ENCODE measurements around the gene MMP24.

MMP24 gene

GRCh38 chr20:35232575-35232974 lies 6.1 kb downstream of the MMP24 start:
- Histone ChIP-seq H4K20me1 (peaks cover 0 to 20% (median 5%) of the 10 kb centered on the region in 11 experiments; a peak in 9 of 22 replicates), H3K4me3 (no peak overlapping the region), H3K36me3 (peaks cover 0 to 22% (median 0%) of the 10 kb centered on the region in 11 experiments; a peak in 9 of 22 replicates), H3K27ac (no peak overlapping the region), H3K4me1 (peaks cover 0 to 7% (median under 1%) of the 10 kb centered on the region in 10 experiments; a peak in 5 of 20 replicates), H3K27me3 (peaks cover 16 to 33% (median 22%) of the 10 kb centered on the region in 11 experiments), H3K4me2 (no peak overlapping the region), H3K9me3 (replicated peaks in 1 of 11) (peaks cover 0 to 5% (median 0%) of the 10 kb centered on the region in 11 experiments; a peak in 10 of 22 replicates), H3K9ac (no peak overlapping the region)
- no peak for TF ChIP-seq Cebpa-rat (IDR thresholded peaks at IDR 0.05)

- no peak overlapping the region for H3K9ac ChIP-seq
- no peak for TF ChIP-seq Cebpa-rat (IDR thresholded peaks at IDR 0.05)
- H3K9me3 ChIP-seq (replicated peaks in 1 of 11), result peaks cover 0 to 3% (median 0%) of the 10 kb centered on the region in 11 experiments; a peak in 1 of 22 replicates
- no peak overlapping the region for H3K4me3 ChIP-seq
- H3K4me1 ChIP-seq, result peaks cover 0 to 25% (median 15%) of the 10 kb centered on the region in 10 experiments; a peak in 14 of 20 replicates
- H3K27me3 ChIP-seq, result peaks cover 0 to 5% (median 0%) of the 10 kb centered on the region in 11 experiments; a peak in 1 of 22 replicates
- no peak overlapping the region for H3K4me2 ChIP-seq
- peaks cover 0 to 15% (median 0%) of the 10 kb centered on the region in 11 experiments; a peak in 8 of 22 replicates for H3K36me3 ChIP-seq
- H3K27ac ChIP-seq, result no peak overlapping the region
- H4K20me1 ChIP-seq, result no peaks in the 10 kb centered on the region; a peak in 4 of 22 replicates
Measured at GRCh38 chr20:35235881-35236280, 9.4 kb downstream of the MMP24 start.

- H3K4me2 ChIP-seq, result peak overlapping the region in 8 of 11 experiments; percentile 20 to 66 (median 52); a peak in 13 of 22 replicates
- H3K27me3 ChIP-seq, result no peaks in the 10 kb centered on the region
- H3K9ac ChIP-seq, result no peak overlapping the region; a peak in 2 of 22 replicates
- H3K4me3 ChIP-seq, result no peak overlapping the region
- peak overlapping the region in 8 of 11 experiments; percentile 46 to 70 (median 54); a peak in 12 of 22 replicates for H3K27ac ChIP-seq
- H4K20me1 ChIP-seq, result no peaks in the 10 kb centered on the region; a peak in 3 of 22 replicates
- H3K9me3 ChIP-seq (replicated peaks in 1 of 11), result peaks cover 0 to 3% (median 0%) of the 10 kb centered on the region in 11 experiments; a peak in 1 of 22 replicates
- peaks cover 0 to 15% (median 0%) of the 10 kb centered on the region in 11 experiments; a peak in 8 of 22 replicates for H3K36me3 ChIP-seq
- H3K4me1 ChIP-seq, result peaks cover 0 to 25% (median 15%) of the 10 kb centered on the region in 10 experiments; a peak in 14 of 20 replicates
- no peak for TF ChIP-seq Cebpa-rat (IDR thresholded peaks at IDR 0.05)
Measured at GRCh38 chr20:35237486-35237885, 11.0 kb downstream of the MMP24 start.

- peaks cover 0 to 3% (median 0%) of the 10 kb centered on the region in 11 experiments; a peak in 1 of 22 replicates for H3K9me3 ChIP-seq (replicated peaks in 1 of 11)
- no peaks in the 10 kb centered on the region for H3K27me3 ChIP-seq
- peaks cover 0 to 25% (median 15%) of the 10 kb centered on the region in 10 experiments; a peak in 14 of 20 replicates for H3K4me1 ChIP-seq
- no peaks in the 10 kb centered on the region; a peak in 3 of 22 replicates for H4K20me1 ChIP-seq
- no peak overlapping the region for H3K4me3 ChIP-seq
- H3K36me3 ChIP-seq, result peaks cover 0 to 15% (median 0%) of the 10 kb centered on the region in 11 experiments; a peak in 8 of 22 replicates
- peak overlapping the region in 8 of 11 experiments; percentile 50 to 70 (median 60); a peak in 13 of 22 replicates for H3K27ac ChIP-seq
- TF ChIP-seq Cebpa-rat (IDR thresholded peaks at IDR 0.05), result no peak; a peak in 1 of 22 replicates
- peak overlapping the region in 10 of 11 experiments; percentile 20 to 66 (median 47); a peak in 18 of 22 replicates for H3K4me2 ChIP-seq
- H3K9ac ChIP-seq, result peak overlapping the region in 3 of 11 experiments; percentile 0 to 21 (median 12); a peak in 4 of 22 replicates
Measured at GRCh38 chr20:35238170-35238569, 11.7 kb downstream of the MMP24 start.

- peaks cover 0 to 3% (median 0%) of the 10 kb centered on the region in 11 experiments; a peak in 1 of 22 replicates for H3K9me3 ChIP-seq (replicated peaks in 1 of 11)
- H3K36me3 ChIP-seq, result peaks cover 0 to 15% (median 0%) of the 10 kb centered on the region in 11 experiments; a peak in 8 of 22 replicates
- peaks cover 0 to 25% (median 15%) of the 10 kb centered on the region in 10 experiments; a peak in 14 of 20 replicates for H3K4me1 ChIP-seq
- peak overlapping the region in 3 of 11 experiments; percentile 0 to 21 (median 12); a peak in 3 of 22 replicates for H3K9ac ChIP-seq
- no peaks in the 10 kb centered on the region for H3K27me3 ChIP-seq
- peak overlapping the region in 10 of 11 experiments; percentile 20 to 66 (median 47); a peak in 17 of 22 replicates for H3K4me2 ChIP-seq
- no peaks in the 10 kb centered on the region; a peak in 3 of 22 replicates for H4K20me1 ChIP-seq
- no peak for TF ChIP-seq Cebpa-rat (IDR thresholded peaks at IDR 0.05)
- H3K27ac ChIP-seq, result peak overlapping the region in 8 of 11 experiments; percentile 39 to 70 (median 60); a peak in 13 of 22 replicates
- H3K4me3 ChIP-seq, result no peak overlapping the region
Measured at GRCh38 chr20:35238735-35239134, 12.2 kb downstream of the MMP24 start.

GRCh38 chr20:35240083-35240810 lies 13.8 kb downstream of the MMP24 start:
- Histone ChIP-seq H3K4me2 (no peak overlapping the region), H3K27ac (no peak overlapping the region)
- TF ChIP-seq Cebpa-rat (IDR thresholded peaks at IDR 0.05), result no peak

GRCh38 chr20:35240811-35241293 lies 14.4 kb downstream of the MMP24 start:
- TF ChIP-seq Cebpa-rat (IDR thresholded peaks at IDR 0.05), result no peak
- Histone ChIP-seq H3K27ac (no peak overlapping the region), H3K9ac (no peak overlapping the region), H3K36me3 (peaks cover 0 to 7% (median 0%) of the 10 kb centered on the region in 11 experiments; a peak in 8 of 22 replicates), H3K9me3 (replicated peaks in 1 of 11) (peaks cover 0 to 3% (median 0%) of the 10 kb centered on the region in 11 experiments; a peak in 1 of 22 replicates), H3K4me2 (no peak overlapping the region), H4K20me1 (no peaks in the 10 kb centered on the region; a peak in 3 of 22 replicates), H3K27me3 (no peaks in the 10 kb centered on the region), H3K4me1 (peaks cover 0 to 25% (median 15%) of the 10 kb centered on the region in 10 experiments; a peak in 14 of 20 replicates), H3K4me3 (no peak overlapping the region)

More at GRCh38 chr20:35240083-35240810, 13.8 kb downstream of the MMP24 start:
- H3K4me1 ChIP-seq, result peaks cover 0 to 25% (median 15%) of the 10 kb centered on the region in 10 experiments; a peak in 14 of 20 replicates
- H3K27me3 ChIP-seq, result no peaks in the 10 kb centered on the region
- peaks cover 0 to 13% (median 0%) of the 10 kb centered on the region in 11 experiments; a peak in 8 of 22 replicates for H3K36me3 ChIP-seq
- no peak overlapping the region for H3K9ac ChIP-seq
- H3K9me3 ChIP-seq (replicated peaks in 1 of 11), result peaks cover 0 to 3% (median 0%) of the 10 kb centered on the region in 11 experiments; a peak in 1 of 22 replicates
- no peak overlapping the region for H3K4me3 ChIP-seq
- no peaks in the 10 kb centered on the region; a peak in 3 of 22 replicates for H4K20me1 ChIP-seq

GRCh38 chr20:35243317-35243716 lies 16.8 kb downstream of the MMP24 start:
- Histone ChIP-seq H3K4me3 (no peak overlapping the region), H3K36me3 (no peaks in the 10 kb centered on the region), H3K4me1 (peaks cover 0 to 12% (median 10%) of the 10 kb centered on the region in 10 experiments; a peak in 14 of 20 replicates), H4K20me1 (no peaks in the 10 kb centered on the region; a peak in 2 of 22 replicates), H3K4me2 (no peak overlapping the region), H3K9me3 (replicated peaks in 1 of 11) (no peaks in the 10 kb centered on the region), H3K9ac (no peak overlapping the region), H3K27ac (no peak overlapping the region), H3K27me3 (no peaks in the 10 kb centered on the region)
- TF ChIP-seq Cebpa-rat (IDR thresholded peaks at IDR 0.05), result no peak
